Left ventricle myocardium superior (tissue), 1 donor: ENCODE results near the gene CCL13. TPM values are rescaled to one million over a fixed set of nuclear protein-coding genes. Genes with fewer than 3 reads are reported as not detected.

Experiments
- ATAC-seq: fragments of 200-7000 bp; cut with Tn5 transposase; one replicate; pipeline ENCODE4 v1.9.1; 2020; ENCODE audit warnings: mild to moderate bottlenecking, moderate library complexity
- DNase-seq: peaks from one replicate; pipeline ENCODE4 v3.0.0-alpha.2; 2020
- intact Hi-C: fragments of 100-400 bp; cut with micrococcal nuclease; formaldehyde crosslinking; loops from one replicate; pipeline ENCODE4 v1.11.0; 2022
- total RNA-seq: library from RNA; stranded (reverse); fragmentation: NEBNext Ultra II Directional; extraction: Animal tissue kit (Norgen Biotek cat#: 25700); gene quantifications from one replicate; pipeline ENCODE4 v1.2.1, GENCODE V29; 2021
- donor health status: DM: no; HTN: yes; CAD: no; lungs with severe emphysema.

The CCL13 gene
- total RNA-seq, 1 donor from 2014 or later, result 0.82 TPM

DNA sequence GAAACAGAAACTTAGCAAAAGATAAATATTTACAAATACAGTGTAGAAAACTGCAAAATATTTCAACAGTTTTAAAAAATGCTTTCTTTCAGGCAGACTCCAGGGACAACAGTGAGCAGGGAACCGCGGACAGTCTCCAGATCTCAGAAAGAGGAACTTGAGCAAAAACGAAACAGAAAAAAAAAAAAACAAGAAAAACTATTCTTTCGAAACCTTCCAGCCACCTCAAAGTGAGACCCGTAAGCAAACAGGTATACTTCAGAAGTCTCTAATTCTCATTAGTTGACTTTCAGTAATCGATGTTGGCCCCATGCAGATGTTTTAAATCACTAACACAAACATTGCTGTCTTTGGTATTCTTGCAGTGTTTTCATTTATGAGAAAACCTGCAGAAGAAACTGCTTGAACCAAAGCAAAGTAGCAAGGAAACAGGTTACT is 22.4 kb downstream of the CCL13 start:
- ATAC-seq (no peak), DNase-seq (no peak)
- intact Hi-C loops, result no loop called here

DNA sequence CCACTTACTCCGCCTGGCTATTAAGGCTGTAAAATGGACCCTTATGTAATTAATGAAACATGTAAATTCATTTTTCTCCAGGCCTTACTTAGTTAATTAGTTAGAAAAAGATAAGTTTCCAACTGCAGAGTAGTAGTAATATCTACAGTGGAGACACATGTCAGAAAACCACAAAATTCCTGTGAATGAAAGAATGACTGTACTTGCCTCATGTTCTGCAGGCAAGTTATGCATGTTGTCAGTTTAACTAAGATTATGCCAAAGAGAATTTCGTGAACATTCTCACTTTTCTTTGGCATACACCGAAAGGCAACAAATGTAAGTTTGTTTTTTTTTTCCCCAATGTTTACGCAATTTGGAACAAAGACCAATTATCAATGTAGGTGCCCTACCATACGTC is 23.6 kb downstream of the CCL13 start:
- ATAC-seq (no peak), DNase-seq (no peak)
- intact Hi-C loops, result no loop called here

DNA sequence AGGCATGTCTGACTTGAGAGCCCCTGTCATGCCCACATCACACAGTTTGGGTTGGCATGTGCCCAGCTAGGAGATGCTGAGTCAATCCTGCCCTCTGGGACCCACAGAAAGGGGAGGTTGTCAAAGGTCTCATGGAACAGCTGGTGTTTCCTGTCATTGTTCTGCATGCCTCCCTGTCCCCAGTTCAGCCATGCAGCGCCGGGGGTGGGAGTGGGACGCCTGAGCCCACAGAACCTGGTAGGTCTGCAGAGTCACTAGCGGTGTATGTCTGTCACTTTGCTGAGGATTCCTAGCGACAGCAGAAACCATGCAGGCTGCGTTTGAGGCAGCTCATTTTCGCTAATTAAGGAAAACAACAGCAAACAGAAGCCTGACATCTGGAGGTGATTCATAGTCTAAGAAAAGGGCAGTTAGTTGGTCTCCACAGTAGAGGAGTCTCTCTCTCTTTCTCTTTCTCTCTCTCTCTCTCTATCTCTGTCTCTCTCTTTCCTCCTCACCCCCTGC is 26.4 kb downstream of the CCL13 start:
- no peak for ATAC-seq
- intact Hi-C loops, result no loop called here
- no peak for DNase-seq

DNA sequence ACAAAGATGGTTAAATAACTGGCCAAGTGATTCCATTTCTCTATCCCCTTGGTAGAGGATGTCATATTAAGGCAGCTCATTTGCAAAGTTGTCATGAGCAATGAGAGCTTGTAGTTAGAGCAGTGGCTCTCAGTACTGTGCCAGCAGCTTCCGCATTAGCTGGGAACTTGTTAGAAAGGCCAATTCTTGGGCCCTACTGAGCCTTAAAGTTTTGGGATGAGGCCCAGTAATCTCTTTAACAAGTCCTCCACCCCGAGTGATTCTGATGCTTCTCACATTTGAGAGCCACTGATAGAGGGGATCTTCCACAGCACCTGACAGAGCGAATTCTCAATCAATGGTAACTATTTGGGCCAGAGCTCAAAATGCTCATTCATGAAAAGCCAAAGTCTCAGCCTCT is 26.9 kb downstream of the CCL13 start:
- intact Hi-C loops, result no loop called here
- ATAC-seq (no peak), DNase-seq (no peak)

DNA sequence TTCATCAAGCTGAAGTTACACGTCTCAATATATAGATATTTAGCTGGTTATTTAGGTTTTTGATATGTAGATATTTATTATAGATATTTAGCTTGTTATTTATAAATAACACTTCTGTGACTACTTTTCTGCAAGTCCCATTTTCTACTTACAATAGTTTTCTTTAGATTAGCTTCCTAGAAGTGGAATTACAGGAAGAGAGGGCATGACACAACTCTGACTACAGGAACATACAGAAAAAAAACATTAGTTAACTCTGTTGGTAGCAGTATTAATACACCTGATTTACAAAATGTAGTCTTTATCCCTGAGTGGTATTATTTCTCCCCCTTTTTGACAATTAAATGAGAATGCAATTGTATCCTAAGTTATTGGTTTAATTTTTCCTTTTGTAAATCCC is 28.0 kb downstream of the CCL13 start:
- DNase-seq (no peak), ATAC-seq (no peak)
- intact Hi-C loops, result no loop called here

DNA sequence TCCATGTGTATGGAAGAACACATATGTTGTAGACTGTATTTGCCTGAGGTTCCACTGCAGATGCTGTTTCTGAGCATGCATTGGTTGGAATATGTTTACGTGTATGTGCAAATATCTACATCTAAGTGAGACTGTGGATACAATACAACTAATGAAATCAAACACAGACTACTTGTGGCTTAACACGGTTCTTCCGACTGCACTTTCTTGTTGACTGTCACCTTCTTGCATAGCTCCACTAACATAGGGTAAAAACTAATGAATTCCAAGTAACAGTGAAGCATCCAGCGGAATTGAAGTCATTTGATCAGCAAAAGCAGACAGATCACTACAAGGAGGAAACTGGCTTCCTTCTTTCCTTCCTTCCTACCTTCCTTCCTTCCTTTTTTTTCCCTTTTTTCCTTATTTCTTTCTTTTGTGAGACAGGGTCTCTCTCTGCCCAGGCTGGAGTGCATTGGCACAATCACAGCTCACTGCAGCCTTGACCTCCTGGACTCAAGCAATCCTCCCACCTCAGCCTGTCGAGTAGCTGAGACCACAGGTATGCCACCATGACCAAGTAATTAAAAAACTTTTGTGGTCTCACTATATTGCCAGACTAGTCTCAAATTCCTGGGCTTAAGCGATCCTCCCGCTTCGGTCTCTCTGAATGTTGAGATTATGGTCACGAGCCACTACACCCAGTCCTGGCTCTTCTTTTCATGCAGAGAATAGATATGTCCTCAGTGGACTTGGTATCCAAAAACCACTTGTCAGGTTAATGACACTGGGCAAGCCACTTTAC is 28.7 kb downstream of the CCL13 start:
- DNase-seq (no peak), ATAC-seq (no peak)
- intact Hi-C loops, result no loop called here

DNA sequence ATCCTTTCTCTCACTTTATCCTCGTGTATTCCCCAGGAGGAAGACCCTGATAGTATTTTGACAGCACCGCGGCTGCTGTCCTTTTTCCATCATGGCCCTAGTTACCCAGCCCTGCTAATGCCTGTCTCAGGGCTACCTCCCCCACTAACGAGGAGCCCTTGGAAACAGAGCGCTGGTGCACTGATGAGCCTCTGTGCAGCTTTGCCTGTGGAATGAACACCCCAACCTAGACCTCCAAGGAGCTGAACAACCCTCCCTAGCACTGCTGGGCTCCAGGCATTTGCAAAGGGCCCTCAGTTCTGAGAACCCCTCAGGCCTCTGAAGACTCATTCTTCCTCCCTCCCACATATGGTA is 30.0 kb downstream of the CCL13 start:
- ATAC-seq, result no peak
- intact Hi-C loops, result no loop called here
- no peak for DNase-seq

DNA sequence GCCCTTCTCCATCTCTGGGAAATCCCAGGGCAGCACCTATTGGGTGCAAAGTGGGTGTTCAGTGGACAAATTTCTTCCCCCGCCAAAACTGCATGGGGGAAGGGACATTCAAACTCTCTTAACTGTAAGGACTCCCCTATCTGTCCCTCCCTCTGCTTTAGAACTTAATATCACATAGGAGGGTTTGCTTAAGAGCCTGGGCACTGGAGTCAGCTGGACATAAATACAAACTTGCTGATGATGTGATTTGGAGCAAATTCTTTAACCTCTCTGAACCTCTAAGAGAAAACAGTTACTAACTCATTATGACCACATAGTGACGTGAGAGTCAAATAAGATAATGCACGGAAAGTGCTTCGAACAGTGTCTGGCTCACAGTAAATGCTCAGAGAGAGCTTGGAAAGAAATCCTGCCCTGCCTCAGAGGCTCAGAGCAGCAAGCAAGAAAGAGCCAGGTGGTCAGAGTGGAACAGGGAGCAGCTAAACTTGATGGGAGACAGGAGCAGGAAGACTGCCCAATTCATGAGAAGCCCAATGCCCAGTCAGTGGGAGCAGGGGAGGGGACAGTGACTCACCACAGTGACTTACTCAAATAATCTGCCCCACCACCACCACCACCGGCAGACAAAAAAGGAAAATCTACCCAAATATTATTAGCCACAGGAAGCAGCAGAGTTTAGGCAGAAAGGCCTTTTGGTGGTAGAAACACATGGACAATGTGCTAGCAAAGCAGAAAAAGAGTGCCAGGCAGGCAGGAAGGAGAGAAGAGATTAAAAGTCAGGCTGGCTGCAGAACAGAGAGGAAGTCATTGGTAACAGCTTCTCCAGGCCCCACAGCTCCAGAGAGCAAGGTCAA is 30.6 kb downstream of the CCL13 start:
- ATAC-seq, result peak; percentile 49
- intact Hi-C loops, result no loop called here

DNA sequence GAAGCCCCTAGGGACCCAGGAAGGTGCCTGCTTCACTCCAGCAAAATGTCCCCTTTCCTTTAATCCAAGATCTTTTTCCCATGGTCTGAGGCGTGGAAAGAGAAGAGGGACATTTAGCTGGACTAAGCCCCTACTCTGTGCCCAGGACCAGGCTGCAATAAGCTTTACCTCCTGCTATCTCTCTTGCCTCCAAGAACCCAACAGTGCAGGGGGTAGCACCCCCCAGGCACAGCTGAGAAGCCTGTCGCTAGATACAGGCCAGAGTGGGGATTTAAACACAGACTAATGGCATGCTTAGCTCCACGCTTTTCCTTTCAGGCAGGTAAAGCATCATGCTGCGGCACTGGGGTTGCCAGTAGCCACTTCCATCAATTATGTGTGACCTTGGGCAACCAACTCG is 31.3 kb downstream of the CCL13 start:
- no peak for DNase-seq
- intact Hi-C loops, result no loop called here
- ATAC-seq, result no peak

More for the DNA sequence above, 30.6 kb downstream of the CCL13 start:
- no peak for DNase-seq

DNA sequence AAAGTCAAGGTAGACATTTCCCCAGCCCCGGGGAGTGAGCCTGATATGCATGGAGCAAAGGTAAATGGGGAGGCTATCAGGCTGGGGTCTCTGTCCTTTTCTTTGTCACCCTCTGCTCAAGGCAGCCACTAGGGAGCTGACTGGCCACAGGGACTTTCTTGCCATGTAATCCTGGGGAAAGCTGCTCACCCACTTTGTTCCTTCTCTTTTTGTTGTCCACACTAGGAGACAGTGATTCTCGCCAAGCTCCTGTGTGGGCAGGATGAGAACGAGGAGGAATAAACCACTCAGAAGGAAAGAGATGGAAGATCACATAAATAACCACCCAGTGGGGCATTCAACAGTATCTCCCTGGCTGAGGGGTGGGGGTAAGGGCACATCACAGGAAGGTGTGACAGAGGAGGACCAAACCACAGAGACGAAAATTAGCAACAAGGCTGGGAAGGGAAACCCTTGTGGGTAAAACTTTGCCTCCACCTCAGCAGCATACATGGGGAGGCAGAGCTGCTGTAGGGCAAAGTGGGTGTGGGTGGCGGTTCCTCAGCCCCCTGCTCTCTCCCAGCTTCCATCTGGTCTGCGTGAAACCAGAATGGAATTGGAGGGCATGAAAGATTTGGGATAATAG is 33.0 kb downstream of the CCL13 start:
- intact Hi-C loops, result no loop called here
- no peak for ATAC-seq

DNA sequence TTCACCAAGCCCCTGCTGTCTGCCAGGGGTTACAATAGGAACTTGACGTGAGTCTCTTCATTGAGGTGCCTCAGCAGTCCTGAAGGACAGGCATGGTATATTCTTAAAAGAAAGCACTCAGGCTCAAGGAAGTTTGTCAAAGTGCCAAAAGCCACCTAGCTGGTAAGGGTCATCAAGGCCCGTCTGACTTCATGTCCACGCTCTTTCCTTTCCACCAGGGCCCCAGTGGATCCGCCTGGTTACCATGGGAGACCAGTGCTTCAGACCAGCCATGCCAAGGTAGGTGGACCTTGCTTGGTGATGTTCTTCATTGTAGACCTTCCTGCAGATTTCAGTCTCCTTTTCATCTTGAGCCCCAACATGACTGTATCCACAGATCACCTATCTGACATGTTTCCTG is 34.4 kb downstream of the CCL13 start:
- intact Hi-C loops, result no loop called here
- DNase-seq, result no peak
- no peak for ATAC-seq

More for the DNA sequence above, 33.0 kb downstream of the CCL13 start:
- DNase-seq, result no peak

DNA sequence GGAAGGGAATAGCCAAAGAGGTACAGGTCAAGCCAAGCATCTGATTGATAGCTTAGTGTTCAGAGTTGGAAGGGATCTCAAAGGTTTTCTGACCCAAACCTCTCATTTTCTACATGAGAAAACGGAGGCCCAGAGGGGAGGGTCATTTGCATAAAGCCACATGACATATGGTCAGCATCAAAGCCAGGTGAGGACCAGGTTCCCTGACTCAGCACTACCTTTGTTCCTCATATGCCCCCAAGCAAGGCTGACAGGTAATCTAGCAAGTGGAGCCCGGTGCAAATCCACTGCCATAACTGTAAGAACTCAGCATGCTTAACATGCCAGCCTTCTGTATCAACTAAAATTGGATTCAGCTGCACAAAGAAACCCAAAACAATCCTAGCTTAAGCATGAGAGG is 35.0 kb downstream of the CCL13 start:
- DNase-seq (no peak), ATAC-seq (no peak)
- intact Hi-C loops, result no loop called here

DNA sequence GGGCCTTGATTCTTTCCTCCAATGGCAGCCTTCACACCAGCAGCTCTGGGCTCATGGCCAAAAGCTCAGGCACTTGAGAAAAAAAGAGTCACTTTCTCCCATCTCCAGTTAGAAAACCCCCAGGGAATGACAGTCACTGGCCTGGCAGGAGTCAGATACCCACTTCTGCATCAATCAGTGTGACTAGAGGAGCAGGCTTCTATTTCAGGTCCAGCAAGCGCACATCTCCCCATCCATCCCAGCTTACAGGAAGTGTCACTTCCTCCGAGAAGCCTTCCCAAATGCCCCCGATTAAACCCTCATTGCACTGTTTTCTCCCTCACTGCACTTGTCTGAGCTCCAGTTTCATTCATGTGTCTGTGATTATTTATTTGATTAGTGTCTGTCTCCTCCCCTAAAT is 37.1 kb downstream of the CCL13 start:
- intact Hi-C loops, result no loop called here
- ATAC-seq, result no peak
- no peak for DNase-seq

DNA sequence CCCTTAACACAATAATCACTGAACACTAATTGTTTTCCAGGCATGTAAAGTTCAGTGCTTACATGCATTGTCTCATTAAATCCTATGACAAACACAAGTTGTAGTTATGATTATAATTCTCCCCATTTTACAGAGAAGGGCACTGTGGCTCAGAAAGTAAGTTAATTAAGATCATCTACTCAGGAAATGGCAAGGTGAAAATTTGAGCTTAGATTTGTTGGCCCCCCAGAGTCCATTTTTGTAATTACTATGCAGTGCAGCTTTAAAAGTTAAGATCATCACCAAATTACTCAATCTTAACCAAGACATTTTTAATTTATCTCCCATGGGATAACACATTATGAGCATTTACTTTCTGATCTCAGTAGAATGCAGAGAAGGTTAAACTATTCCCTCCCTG is 41.0 kb downstream of the CCL13 start:
- no peak for DNase-seq
- no peak for ATAC-seq
- intact Hi-C loops, result no loop called here

DNA sequence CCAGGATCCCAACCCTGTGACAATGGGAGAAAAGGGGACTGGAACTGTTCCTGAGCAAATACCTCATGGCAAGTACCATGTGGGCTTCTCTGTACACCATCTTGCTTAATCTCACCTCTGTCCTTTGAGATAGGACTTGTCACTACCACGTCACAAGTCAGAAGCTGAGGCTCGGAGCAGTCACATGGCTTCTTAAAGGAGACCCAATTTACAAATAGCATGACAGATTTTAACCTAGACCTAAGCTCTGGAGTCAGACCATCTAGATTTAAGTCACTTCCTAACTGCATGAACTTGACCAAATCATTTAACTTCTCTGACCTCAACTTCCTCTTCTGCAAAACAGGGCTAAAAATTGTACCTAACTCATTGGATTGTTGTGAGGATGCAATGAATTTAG is 42.7 kb downstream of the CCL13 start:
- no peak for ATAC-seq
- intact Hi-C loops, result no loop called here
- no peak for DNase-seq

DNA sequence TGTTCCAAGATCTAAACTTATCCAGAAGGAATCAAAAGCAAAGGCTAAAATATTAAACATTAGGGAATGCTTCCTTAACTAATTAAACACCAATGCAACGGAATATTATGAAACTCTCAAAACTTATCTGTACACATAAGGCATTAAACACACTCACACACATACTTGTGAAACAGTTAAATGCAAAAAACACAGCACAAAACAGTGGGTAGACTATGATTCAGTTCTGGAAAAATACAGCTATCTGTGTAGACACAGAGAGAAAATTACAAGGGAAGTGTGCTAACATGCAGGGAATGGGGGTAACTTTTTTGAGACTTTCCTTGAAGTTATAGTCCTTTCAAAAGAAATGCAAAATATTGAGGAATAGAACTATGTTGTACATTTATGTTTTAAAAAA is 43.4 kb downstream of the CCL13 start:
- DNase-seq (no peak), ATAC-seq (no peak)
- intact Hi-C loops, result no loop called here

DNA sequence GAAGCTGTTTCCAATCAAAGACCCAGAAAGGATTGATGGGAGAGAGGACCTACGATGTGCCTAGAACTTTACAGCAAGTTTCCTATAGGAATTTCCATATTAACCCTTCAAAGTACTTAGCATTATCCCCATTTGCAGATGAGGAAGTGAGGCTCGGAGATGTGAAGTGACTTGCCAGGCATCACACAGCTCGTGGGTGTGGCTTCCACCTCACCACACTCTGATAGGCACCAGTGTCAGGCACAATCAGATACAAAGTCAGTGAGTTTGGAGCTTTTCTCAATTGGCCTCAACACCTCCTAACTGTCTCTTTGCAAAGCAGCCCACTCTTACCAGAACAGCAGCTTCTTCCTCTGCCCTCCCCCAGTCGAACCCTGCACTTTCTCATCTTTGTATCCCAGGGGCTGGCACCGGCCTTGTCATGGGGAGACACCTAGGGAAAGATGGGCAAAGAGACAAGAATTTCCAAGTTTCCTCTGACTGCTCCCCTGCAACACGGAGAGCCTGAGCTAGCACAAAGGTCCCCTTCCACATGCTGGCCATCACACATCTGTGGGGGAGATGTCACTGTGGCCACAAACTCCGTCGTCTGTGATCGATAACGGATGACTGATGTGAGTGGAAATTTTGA is 44.1 kb downstream of the CCL13 start:
- DNase-seq (no peak), ATAC-seq (no peak)
- intact Hi-C loops, result no loop called here

DNA sequence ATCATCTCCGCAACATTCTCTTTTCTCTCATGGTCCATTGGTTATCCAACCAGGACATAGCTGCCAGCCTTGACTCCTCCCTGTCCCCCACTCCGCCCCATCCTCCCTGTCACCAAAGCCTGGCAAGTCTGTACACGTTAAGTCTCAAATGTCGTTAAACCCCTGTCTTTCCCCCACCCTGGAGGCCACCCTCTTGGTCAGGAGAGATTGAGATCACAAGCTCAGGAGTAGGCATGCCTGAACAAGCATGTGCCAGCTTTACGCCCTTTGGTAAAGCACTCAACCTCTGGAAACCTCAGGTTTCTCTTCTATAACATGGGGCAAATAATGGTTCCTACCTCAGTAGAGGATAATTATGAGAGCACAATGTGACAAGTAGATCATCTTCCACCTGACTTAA is 44.9 kb downstream of the CCL13 start:
- ATAC-seq (no peak), DNase-seq (no peak)
- intact Hi-C loops, result no loop called here

DNA sequence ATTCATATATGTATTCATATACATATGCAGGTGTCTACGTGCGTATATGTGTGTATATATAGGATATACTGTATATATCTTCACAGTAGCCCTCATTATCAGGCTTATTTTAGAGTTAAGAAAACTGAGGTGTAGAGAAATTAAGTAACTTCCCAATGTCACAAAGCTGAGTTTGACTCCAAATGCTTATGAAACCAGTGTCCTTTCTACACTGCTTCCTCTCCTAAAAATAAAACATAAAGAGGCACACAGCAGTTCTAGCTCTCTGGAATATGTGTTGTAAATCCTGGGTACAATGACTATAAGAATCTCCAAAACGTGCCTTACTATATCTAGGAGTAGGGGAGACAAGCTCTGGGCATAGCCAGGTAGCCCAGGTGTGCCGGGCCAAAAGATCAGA is 46.7 kb downstream of the CCL13 start:
- ATAC-seq, result no peak
- intact Hi-C loops, result no loop called here

DNA sequence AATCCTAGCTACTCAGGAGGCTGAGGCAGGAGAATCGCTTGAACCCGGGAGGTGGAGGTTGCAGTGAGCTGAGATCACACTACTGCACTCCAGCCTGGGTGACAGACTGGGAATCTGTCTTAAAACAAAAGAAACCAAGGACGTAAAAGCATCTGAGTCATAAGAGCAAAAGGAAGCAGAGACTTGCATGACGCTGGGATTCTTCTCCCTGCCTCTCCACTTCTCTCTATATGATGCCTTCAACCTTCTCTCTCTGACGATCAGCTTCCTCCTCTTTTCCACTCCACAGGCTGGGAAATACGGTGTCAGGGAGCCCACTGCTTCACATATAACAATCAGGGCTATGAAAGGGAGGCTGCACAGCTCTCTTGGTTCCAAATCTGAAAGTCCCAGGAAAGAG is 49.9 kb downstream of the CCL13 start:
- ATAC-seq, result no peak
- no peak for DNase-seq
- intact Hi-C loops, result no loop called here

More for the DNA sequence above, 46.7 kb downstream of the CCL13 start:
- DNase-seq, result no peak
